ENCODE data around the gene NFKBIZ.

- TF ChIP-seq CTCF (IDR thresholded peaks at IDR 0.05) = no peak
- no peak for TF ChIP-seq POLR2AphosphoS5 (IDR thresholded peaks at IDR 0.05)
- TF ChIP-seq POLR2A (IDR thresholded peaks at IDR 0.05; ENCODE audit: low read depth) = no peak
- no peak for TF ChIP-seq EP300 (IDR thresholded peaks at IDR 0.05)
Measured at GRCh38 chr3:101888653-101889052, 39.3 kb downstream of the NFKBIZ start.
